Activated T-cell treated with anti-CD3 and anti-CD28 coated beads, Interleukin-2, amount 50 U/mL, for 1 hour (primary cell): ENCODE measurements around the gene TFPI.

Source experiments
- DNase-seq: peaks from one replicate; pipeline ENCODE4 v3.0.0-alpha.2; 2020

TFPI gene

DNA sequence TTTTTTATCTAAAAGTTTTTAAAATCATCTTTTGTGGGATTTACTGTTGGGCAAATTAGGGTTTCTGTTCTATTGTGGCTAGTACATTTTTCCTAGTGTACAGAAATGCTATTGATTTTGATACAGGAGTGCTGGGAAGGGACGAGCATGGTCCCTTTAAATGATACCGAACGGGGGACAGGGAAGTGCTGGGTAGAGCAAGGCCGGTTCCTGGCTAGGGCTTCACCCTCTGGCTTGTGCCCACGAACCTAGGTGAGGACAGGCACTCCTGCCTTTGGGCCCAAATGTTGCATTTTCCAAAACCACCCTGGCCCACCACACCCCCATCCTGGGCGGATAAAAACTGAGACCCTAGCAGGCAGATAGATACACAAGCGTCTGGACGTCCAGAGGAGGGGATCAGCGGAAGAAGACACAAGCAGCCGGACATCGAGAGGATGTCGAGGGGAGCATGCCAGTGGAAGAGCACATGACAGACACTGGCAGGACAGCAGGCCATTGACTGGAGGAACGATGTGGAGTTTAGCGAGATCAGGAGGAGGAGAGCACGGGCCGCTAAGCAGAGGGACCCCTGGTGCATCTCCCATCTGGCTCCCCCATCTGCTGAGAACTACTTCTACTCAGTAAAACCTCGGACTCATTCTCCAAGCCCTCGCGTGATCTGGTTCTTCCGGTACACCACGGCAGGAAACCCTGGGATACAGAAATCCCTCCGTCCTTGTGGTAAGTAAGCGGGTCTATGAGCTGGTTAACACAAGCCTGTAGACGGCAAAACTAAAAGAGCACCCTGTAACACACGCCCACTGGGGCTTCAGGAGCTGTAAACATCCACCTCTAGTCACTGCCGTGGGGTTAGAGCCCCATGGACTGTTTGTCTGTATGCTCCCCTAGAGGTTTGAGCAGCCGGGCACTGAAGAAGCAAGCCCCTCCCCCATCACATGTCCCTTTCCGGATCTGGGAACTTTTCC, 92.7 kb downstream of the TFPI start:
- DNase-seq, result no peak

DNA sequence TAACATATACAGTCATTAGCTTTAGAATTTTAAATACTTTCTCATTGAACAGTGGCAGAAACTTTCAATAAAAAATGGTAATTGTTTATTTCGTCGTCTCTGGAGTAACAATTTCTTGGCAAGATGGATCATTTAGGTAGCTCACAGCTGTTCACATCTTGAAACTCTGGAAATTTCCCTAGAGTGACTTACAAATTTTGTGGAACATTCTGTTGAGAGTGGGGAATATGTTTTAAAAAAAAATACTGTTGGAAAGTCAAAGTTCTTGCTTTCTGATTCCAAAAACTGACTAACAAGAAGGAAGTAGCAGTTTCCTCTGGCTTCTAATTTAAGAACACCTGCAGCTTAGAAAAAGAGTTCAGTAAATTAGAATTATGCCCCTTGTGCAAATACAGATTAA, 95.0 kb downstream of the TFPI start:
- no peak for DNase-seq

GRCh38 chr2:187453078-187453641, 101.1 kb downstream of the TFPI start:
- DNase-seq, result no peak

DNA sequence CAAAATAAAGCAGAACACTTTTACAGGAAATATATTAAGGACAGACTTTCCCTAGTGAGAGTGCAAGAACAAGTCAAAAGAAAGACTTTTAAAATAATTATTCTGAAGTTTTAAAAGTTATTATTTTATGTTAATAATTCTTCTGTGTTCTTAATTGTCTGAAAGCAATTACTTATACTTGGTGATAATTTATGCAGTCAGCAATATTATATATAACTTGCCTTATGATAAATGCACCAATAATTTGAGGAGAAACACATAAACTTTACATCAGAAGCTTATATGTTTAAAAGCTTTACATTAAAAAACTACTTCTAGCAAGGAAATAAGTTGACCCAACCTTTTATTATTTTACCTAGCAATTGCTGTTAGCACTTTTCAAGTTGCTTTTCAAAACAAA, 102.7 kb downstream of the TFPI start:
- DNase-seq, result no peak

- DNase-seq, result no peak
These were observed 106.9 kb downstream of the TFPI start for GRCh38 chr2:187447336-187447735.

DNA sequence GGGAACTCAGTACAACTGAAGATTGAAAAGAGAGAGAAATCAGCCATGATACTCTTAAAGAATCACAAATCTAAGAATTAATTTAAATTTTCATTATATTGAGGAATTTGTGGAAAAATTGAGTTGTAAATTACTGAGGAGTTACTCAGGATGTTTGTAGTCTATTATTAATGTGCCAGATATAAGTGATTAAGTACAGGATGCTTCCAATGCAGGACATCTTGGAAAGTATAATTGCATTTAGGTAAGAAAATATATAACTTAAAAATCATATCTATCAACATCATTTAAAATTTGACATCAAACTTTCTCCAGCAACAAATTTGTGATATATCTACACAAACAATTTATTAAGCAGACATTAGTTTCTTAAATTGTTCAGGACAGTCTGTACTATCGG, 107.5 kb downstream of the TFPI start:
- DNase-seq, result no peak

GRCh38 chr2:187445051-187445450, 109.2 kb downstream of the TFPI start:
- DNase-seq, result no peak

- DNase-seq, result no peak
These were observed 111.5 kb downstream of the TFPI start for GRCh38 chr2:187442778-187443177.

DNA sequence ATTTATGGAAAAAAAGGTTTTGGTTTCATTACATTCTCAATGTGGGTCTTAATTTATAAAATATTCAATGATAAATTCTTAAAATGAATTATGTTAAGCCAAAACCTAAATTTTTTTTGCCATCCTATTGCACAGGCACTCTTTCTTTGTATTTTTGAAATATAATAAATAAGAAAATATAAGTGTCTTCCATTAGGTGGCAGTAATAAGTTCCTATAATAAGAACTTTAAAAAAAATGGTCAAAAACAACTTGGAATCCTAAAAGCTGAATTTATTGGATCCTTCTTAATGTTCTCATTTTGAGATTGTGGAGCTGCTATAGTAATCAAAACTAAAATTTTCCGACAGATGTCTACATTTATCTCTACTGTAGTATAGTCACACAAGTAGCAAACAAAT, 111.9 kb downstream of the TFPI start:
- no peak for DNase-seq

GRCh38 chr2:187440101-187440675, 114.0 kb downstream of the TFPI start:
- DNase-seq, result no peak

GRCh38 chr2:187438455-187438854, 115.8 kb downstream of the TFPI start:
- DNase-seq, result no peak

GRCh38 chr2:187435756-187436155, 118.5 kb downstream of the TFPI start:
- DNase-seq, result no peak

- no peak for DNase-seq
These were observed 119.2 kb downstream of the TFPI start for GRCh38 chr2:187435078-187435477.

DNA sequence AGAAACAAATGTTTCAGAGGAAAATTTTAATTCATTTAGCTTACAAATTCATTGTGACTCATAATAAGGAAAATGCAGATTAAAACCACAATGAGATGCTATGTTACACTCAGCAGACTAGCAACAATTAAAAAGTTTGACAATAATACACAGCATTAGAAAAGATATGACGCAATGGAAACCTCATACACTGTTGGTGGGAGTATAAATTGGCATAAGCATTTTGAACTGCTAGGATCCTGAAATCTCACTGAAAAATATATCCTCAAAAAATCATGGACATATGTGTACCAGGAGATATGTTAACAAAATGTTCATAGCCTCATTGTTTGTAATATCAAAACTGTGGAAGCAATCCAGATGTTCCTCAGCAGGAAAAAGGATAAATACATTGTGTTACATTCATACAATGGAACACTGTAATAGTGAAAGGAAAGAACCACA, 119.9 kb downstream of the TFPI start:
- DNase-seq, result no peak

DNA sequence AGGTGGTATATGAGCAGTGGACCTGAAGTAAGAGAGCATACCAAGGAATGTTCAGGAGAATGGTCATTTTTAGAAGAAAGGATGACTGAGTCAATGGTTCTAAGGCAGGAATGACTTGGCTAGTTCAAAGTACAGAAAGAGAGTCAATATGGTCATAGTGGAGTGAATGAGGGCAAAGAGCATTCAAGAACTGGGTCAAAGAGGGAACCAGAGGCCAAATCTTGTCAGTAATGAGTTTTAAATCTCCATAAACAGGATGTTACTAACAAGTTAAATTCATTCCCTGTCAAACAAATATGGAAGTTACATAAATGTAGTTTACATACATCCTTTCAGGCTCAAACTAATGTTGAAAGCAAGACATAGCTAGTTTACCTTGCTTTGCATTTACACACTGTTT, 122.3 kb downstream of the TFPI start:
- no peak for DNase-seq

- DNase-seq, result no peak
These were observed 124.2 kb downstream of the TFPI start for GRCh38 chr2:187429989-187430388.

GRCh38 chr2:187424146-187424545, 130.1 kb downstream of the TFPI start:
- DNase-seq, result no peak

DNA sequence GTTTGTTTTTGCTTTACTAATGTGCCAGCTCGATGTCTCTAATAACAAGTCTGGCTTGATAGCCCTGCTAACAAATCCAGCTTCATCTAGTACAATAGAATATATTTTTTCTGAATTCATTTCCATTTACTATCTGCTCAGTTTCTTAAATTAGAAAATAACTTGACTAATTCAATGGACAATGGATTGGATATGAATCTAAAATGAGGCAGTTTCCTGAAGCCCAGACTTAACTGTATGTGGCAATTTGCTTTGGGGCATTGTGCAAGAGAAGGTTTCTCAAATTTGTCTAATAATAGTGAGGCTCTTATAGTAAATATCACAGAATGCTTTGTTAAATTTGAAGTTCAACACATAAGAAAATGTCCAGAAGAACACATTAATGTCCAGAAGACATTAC, 132.0 kb downstream of the TFPI start:
- DNase-seq, result no peak

- DNase-seq, result no peak
These were observed 132.7 kb downstream of the TFPI start for GRCh38 chr2:187421519-187421918.

DNA sequence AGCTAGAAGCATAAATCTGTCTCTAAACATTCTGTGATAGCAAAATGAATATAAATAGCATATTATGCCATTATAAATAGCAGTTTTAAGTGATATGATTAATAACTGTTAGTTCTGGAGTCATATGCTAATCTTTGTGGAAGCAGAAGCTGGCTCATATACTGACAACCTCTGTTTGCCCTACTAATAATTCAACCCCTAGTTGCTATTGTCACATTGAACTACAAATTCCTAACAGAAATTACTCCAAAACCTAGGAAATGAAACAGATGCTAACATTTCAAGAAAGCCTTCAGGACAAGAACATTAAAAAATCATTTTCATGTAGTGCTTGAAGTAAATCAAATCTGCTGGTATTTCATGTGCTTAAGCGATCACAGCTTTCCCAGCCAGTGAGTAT, 134.4 kb downstream of the TFPI start:
- no peak for DNase-seq

- DNase-seq, result no peak
These were observed 138.8 kb downstream of the TFPI start for GRCh38 chr2:187415449-187415848.
